Mammary epithelial cell (primary cell): ENCODE data around the gene PCK2.

Experiments
- CTCF ChIP-seq, 2 donors: IDR thresholded peaks in 1 of 2; conservative IDR thresholded peaks in 1 of 2; 2 replicates each; pipeline ENCODE4 v1.5.1; 2011 to 2012; ENCODE audit warnings: inconsistent platforms in 2 of 2, low read length in 2 of 2, mild to moderate bottlenecking in 2 of 2, control low read depth in 1 of 2, low read depth in 1 of 2; ENCODE audit not compliant: insufficient read depth in 1 of 2; ENCODE audit errors: extremely low read depth in 1 of 2
- EZH2 ChIP-seq: IDR thresholded peaks from 2 replicates; pipeline ENCODE4 v1.6.1; 2012; ENCODE audit warnings: low read length, inconsistent platforms, borderline replicate concordance

GRCh38 chr14:24064856-24065255, 29.3 kb upstream of the PCK2 start:
- TF ChIP-seq CTCF (conservative IDR thresholded peaks at IDR 0.05 in 1 of 2, IDR thresholded peaks at IDR 0.05 in 1 of 2; ENCODE audit: extremely low read depth in 1 of 2, insufficient read depth in 1 of 2, low read depth in 1 of 2, low read length in 2 of 2) (no peak), EZH2 (no peak)
